ENCODE measurements around the gene FAM53A. TPM values are rescaled to one million over a fixed set of nuclear protein-coding genes. Genes with fewer than 3 reads are reported as not detected.

FAM53A gene
- total and polyA plus RNA-seq, 10 of the 15 experiments (the other 5 are each of a cell fraction or from before 2014, with no cell fraction given): 0.02 to 0.87 (median 0.38) TPM; not detected in 2

DNA sequence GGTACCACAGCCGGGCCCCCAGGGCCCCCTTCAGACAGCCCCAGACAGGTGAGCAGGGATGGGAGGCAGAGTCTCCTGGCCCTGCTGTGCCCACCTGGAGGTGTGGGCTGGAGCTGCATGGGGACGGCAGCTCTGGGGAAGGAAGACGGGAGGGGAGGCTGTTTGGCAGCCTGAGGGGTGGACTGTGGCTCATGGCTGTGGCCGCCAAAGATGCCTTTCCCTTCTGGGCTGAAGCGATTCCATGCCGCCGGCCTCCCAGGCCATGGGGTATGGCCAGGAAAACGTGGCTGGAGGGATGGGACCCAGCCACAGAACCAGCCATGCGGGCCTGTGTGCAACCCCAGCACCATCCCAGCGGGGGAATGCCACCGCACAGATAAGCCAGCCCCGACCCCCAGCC is 65.7 kb downstream of the FAM53A start (continued):
- no peak for TF ChIP-seq FOS (IDR thresholded peaks at IDR 0.05; ENCODE audit: borderline replicate concordance, extremely low read depth, insufficient read length)
- TF ChIP-seq CEBPB (IDR thresholded peaks at IDR 0.05; ENCODE audit: borderline replicate concordance in 1 of 2, low read depth in 2 of 2, low read length in 2 of 2): no peak
- no peak for TF ChIP-seq SMARCA5 (IDR thresholded peaks at IDR 0.05)

DNA sequence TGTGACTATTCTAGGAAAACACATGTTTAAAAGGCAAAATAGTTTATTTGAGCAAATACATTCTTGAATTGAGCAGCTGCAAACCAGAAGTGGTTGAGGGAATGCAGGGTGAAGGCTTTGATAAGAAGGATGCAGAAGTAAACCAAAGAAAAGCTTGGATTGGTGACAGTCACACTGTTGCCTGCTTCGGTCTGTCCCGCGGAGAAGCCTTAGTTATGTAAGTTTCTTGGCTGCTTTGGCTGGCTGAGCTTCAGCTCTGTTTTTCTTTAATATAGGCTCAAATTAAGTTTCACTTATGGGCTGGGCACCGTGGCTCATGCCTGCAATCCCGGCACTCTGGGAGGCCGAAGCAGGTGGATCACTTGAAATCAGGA is 67.6 kb downstream of the FAM53A start:
- H3K36me3 ChIP-seq (ENCODE audit: control insufficient read depth in 2 of 2, insufficient read depth in 2 of 2, low read length in 1 of 2): no peaks in the 10 kb centered on the region

More for the DNA sequence above, 67.6 kb downstream of the FAM53A start:
- no peak for TF ChIP-seq ZZZ3 (IDR thresholded peaks at IDR 0.05; ENCODE audit: control insufficient read depth, insufficient read length, low read depth)
- no peak for TF ChIP-seq RFX5 (IDR thresholded peaks at IDR 0.05; ENCODE audit: low read depth, low read length)
- TF ChIP-seq SMC3 (IDR thresholded peaks at IDR 0.05; ENCODE audit: borderline replicate concordance, low read length): no peak
- TF ChIP-seq RBBP5 (conservative IDR thresholded peaks at IDR 0.05): no peak
- TF ChIP-seq, protein P1, sequence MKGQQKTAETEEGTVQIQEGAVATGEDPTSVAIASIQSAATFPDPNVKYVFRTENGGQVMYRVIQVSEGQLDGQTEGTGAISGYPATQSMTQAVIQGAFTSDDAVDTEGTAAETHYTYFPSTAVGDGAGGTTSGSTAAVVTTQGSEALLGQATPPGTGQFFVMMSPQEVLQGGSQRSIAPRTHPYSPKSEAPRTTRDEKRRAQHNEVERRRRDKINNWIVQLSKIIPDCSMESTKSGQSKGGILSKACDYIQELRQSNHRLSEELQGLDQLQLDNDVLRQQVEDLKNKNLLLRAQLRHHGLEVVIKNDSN (IDR thresholded peaks at IDR 0.05; ENCODE audit: borderline replicate concordance, extremely low read length, insufficient read depth, low read depth, low read length): no peak
- TF ChIP-seq, protein P2, sequence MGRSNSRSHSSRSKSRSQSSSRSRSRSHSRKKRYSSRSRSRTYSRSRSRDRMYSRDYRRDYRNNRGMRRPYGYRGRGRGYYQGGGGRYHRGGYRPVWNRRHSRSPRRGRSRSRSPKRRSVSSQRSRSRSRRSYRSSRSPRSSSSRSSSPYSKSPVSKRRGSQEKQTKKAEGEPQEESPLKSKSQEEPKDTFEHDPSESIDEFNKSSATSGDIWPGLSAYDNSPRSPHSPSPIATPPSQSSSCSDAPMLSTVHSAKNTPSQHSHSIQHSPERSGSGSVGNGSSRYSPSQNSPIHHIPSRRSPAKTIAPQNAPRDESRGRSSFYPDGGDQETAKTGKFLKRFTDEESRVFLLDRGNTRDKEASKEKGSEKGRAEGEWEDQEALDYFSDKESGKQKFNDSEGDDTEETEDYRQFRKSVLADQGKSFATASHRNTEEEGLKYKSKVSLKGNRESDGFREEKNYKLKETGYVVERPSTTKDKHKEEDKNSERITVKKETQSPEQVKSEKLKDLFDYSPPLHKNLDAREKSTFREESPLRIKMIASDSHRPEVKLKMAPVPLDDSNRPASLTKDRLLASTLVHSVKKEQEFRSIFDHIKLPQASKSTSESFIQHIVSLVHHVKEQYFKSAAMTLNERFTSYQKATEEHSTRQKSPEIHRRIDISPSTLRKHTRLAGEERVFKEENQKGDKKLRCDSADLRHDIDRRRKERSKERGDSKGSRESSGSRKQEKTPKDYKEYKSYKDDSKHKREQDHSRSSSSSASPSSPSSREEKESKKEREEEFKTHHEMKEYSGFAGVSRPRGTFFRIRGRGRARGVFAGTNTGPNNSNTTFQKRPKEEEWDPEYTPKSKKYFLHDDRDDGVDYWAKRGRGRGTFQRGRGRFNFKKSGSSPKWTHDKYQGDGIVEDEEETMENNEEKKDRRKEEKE (IDR thresholded peaks at IDR 0.05): no peak
- TF ChIP-seq HDGF (IDR thresholded peaks at IDR 0.05): no peak
- no peak for TF ChIP-seq DPF2 (IDR thresholded peaks at IDR 0.05)
- TF ChIP-seq, protein P3, sequence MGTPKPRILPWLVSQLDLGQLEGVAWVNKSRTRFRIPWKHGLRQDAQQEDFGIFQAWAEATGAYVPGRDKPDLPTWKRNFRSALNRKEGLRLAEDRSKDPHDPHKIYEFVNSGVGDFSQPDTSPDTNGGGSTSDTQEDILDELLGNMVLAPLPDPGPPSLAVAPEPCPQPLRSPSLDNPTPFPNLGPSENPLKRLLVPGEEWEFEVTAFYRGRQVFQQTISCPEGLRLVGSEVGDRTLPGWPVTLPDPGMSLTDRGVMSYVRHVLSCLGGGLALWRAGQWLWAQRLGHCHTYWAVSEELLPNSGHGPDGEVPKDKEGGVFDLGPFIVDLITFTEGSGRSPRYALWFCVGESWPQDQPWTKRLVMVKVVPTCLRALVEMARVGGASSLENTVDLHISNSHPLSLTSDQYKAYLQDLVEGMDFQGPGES (IDR thresholded peaks at IDR 0.05): no peak
- TF ChIP-seq, protein P4, sequence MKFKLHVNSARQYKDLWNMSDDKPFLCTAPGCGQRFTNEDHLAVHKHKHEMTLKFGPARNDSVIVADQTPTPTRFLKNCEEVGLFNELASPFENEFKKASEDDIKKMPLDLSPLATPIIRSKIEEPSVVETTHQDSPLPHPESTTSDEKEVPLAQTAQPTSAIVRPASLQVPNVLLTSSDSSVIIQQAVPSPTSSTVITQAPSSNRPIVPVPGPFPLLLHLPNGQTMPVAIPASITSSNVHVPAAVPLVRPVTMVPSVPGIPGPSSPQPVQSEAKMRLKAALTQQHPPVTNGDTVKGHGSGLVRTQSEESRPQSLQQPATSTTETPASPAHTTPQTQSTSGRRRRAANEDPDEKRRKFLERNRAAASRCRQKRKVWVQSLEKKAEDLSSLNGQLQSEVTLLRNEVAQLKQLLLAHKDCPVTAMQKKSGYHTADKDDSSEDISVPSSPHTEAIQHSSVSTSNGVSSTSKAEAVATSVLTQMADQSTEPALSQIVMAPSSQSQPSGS (IDR thresholded peaks at IDR 0.05; ENCODE audit: low read length): no peak
- TF ChIP-seq FOXK2 (IDR thresholded peaks at IDR 0.05): no peak
- TF ChIP-seq ZNF274 (IDR thresholded peaks at IDR 0.05; ENCODE audit: insufficient read depth, insufficient read length): no peak
- no peak for TF ChIP-seq RUNX3 (IDR thresholded peaks at IDR 0.05; ENCODE audit: low read length)
- TF ChIP-seq ZNF217 (IDR thresholded peaks at IDR 0.05): no peak
- no peak for TF ChIP-seq ASH2L (IDR thresholded peaks at IDR 0.05; ENCODE audit: borderline replicate concordance, low read depth)
- Histone ChIP-seq H3K79me2 (ENCODE audit: control insufficient read depth, insufficient read depth, low read length) (no peaks in the 10 kb centered on the region), H3K27me3 (replicated peaks in 1 of 2; ENCODE audit: control insufficient read depth in 2 of 2, insufficient read depth in 2 of 2, low read length in 1 of 2) (no peaks in the 10 kb centered on the region), H3K27ac (ENCODE audit: control insufficient read depth, insufficient read depth) (no peak overlapping the region), H3K9me3 (replicated peaks; ENCODE audit: control insufficient read depth, insufficient read depth, low read length) (no peaks in the 10 kb centered on the region; the same call in 2 of the 3 replicates), H4K20me1 (ENCODE audit: control insufficient read depth, insufficient read depth) (no peaks in the 10 kb centered on the region), H3K4me1 (ENCODE audit: control insufficient read depth, insufficient read depth, low read length) (no peaks in the 10 kb centered on the region), H3K4me2 (ENCODE audit: control insufficient read depth, insufficient read depth) (no peak overlapping the region), H2AFZ (ENCODE audit: control insufficient read depth, low read depth, low read length) (no peak overlapping the region), H3K4me3 (no peak overlapping the region), H3K9ac (ENCODE audit: control insufficient read depth, insufficient read depth, low read length) (no peak overlapping the region)
- in situ Hi-C loops (cut with MboI): no loop called here
- 73% methylated on average over 6 of the region's 6 CpGs for WGBS (ENCODE audit: insufficient coverage, insufficient replicate concordance, low lambda C conversion rate, missing lambda C conversion rate)
- intact Hi-C loops (cut with micrococcal nuclease; ENCODE audit: unreplicated experiment): no loop called here
- no peak for FAIRE-seq
- ChIA-PET RAD21 (ENCODE audit: unreplicated experiment) (no interaction called here), CTCF (no interaction called here), SMC1A (ENCODE audit: uncharacterized antibody, unreplicated experiment) (no interaction called here), POLR2A (no interaction called here)
- DNase-seq (ENCODE audit: low read depth, low spot score): no peak
- no TSS peak for BruUV-seq (replicated peaks)
- ATAC-seq: no peak

All from GM12878 (cell line).